Measurements from ENCODE around the gene ARHGAP26.
"Not testable (repeated sequence)": the region's sequence is repeated elsewhere in the genome, so short reads cannot be mapped to it uniquely, and the experiment has no call there.

DNA sequence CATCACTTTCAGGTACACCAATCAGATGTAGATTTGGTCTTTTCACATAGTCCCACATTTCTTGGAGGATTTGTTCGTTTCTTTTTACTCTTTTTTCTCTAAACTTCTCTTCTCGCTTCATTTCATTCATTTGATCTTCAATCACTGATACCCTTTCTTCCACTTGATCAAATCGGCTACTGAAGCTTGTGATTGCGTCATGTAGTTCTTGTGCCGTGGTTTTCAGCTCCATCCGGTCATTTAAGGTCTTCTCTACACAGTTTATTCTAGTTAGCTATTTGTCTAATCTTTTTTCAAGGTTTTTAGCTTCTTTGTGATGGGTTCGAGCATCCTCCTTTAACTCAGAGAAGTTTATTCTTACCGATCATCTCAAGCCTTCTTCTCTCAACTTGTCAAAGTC is 219.9 kb downstream of the ARHGAP26 start:
- TF ChIP-seq, protein P1, sequence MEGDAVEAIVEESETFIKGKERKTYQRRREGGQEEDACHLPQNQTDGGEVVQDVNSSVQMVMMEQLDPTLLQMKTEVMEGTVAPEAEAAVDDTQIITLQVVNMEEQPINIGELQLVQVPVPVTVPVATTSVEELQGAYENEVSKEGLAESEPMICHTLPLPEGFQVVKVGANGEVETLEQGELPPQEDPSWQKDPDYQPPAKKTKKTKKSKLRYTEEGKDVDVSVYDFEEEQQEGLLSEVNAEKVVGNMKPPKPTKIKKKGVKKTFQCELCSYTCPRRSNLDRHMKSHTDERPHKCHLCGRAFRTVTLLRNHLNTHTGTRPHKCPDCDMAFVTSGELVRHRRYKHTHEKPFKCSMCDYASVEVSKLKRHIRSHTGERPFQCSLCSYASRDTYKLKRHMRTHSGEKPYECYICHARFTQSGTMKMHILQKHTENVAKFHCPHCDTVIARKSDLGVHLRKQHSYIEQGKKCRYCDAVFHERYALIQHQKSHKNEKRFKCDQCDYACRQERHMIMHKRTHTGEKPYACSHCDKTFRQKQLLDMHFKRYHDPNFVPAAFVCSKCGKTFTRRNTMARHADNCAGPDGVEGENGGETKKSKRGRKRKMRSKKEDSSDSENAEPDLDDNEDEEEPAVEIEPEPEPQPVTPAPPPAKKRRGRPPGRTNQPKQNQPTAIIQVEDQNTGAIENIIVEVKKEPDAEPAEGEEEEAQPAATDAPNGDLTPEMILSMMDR (IDR thresholded peaks at IDR 0.05; ENCODE audit: low read depth, low read length, poor library complexity, severe bottlenecking) = not testable (repeated sequence)
- not testable (repeated sequence) for TF ChIP-seq EZH2phosphoT487 (IDR thresholded peaks at IDR 0.05; ENCODE audit: borderline replicate concordance, low read length)

Data from DOHH2 (cell line).